Superior temporal gyrus (tissue), 1 donor: Measurements from ENCODE around the gene BTBD19.
"Not testable (repeated sequence)": the region's sequence is repeated elsewhere in the genome, so short reads cannot be mapped to it uniquely, and the experiment has no call there.

Source experiments
- DNase-seq: peaks from one replicate; pipeline ENCODE4 v3.0.0-alpha.2; 2016; ENCODE audit errors: extremely low spot score

The BTBD19 gene

GRCh38 chr1:44828003-44828651 lies 19.8 kb downstream of the BTBD19 start:
- no peak for DNase-seq

DNA sequence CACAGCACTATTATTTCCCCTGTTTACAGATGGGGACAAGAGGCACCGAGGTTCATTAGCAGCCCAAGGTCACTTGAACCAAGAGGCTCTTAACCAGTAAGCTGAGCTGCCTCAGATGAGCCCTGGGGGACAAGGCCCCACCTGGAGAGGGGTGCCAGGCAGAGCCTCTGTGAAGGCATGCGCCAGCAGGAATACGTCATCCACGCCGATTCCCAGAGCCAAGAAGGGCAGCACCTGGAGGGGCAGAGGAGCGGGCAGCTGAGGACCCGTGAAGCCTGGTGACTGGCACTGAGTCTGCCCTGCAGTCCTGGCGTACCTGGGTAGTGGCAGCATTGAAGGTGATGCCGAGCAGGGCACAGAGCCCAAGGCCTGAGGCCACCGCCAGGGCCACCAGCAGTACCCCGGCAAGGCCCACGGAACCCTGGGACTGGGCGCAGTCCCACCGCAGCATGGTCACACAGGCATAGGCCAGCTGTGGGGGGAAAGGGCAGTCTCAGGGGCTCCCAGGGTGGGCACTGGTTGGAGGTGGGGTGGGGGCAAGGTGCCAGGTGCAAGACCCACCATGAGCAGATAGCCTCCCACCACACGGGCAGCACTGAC lies 20.6 kb downstream of the BTBD19 start:
- DNase-seq: no peak

GRCh38 chr1:44829506-44830384 lies 21.4 kb downstream of the BTBD19 start:
- DNase-seq: no peak

DNA sequence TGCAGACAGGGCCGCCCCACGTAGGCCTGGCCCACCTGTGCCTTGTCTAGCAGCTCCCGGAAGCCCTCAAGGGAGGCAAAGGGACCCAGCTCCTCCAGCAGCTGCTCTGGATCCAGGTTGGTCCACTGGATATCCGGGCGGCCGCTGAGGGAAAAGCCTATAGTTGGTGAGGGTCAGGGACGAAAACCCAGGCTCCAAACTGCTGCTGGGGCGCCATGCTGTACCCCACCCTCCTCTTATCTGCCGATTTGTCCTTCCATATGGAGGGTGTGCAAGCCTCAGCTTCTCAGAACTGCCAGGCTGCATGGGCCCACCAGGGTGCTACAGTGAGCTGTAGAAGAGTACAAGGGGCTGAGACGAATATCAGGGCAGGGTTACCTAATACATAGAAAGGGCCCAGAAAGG lies 22.6 kb downstream of the BTBD19 start:
- DNase-seq: no peak

- DNase-seq: no peak
Measured at GRCh38 chr1:44831516-44831915, 23.2 kb downstream of the BTBD19 start.

DNA sequence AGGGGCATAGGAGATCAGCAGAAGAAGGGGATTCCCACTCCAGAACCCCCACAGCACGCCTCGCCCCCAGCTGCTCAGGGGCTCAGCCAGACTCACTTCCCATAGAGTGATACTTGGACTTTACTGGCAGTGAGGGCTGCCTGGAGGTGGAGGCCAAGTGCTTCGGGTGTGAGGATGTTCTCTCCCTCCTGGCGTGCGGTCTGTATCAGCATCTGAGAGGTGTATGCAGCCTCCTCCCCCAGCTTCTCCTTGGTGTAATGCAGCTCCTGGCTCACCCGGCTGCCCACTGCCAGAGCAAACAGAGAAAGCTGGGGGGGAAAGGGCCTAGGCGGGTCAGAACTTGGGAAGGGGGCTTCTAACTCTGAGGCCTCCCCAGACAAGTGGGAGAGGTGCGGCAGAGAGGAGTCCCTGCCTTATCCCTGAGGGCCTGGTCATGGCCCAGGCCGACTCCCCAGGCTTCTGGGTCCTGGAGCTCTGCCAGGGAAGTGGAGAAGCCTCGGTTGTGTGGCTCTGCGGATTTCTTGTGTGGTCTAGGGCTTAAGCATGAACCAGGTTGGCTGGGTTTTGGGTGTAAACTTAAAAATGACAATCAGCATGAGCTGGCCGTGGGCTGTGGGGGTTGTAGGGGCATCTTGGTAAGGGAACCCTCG lies 23.9 kb downstream of the BTBD19 start:
- DNase-seq: no peak

- no peak for DNase-seq
Measured at GRCh38 chr1:44834328-44834727, 26.0 kb downstream of the BTBD19 start.

- DNase-seq: peak; percentile 89
Measured at GRCh38 chr1:44835738-44836675, 27.7 kb downstream of the BTBD19 start.

DNA sequence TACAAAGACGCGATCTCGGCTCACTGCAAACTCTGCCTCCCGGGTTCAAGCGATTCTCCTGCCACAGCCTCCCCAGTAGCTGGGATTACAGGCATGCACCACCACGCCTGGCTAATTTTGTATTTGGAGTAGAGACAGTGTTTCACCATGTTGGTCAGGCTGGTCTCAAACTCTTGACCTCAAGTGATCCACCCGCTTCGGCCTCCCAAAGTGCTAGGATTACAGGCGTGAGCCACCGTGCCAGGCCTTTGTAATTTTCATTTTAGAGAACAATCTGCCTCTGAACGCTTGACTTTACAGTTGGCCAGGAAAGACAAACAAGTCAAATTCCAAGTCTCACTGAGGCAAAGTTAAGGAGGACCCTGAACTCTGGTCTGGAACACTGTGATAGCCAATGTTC lies 30.0 kb downstream of the BTBD19 start:
- not testable (repeated sequence) for DNase-seq

DNA sequence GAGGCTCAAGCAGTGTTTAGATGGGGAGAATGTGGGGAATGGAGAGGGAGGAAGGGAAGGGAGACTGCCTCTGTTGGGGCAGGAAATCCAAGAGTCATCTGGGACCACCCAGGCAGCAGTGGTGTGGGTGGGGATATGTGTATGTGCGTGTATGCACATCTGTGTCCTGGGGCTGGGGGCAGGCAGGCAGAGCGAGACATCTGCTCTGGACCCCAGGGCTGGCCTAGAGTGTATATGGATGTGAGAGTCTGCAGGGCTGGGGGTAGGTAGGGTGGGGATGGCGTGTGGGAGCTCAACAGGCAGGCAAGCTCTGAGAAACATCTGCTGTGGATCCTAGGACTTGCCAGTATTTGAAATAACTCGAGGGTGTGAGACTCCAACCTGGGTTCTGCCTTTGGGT lies 31.3 kb downstream of the BTBD19 start:
- DNase-seq: no peak

DNA sequence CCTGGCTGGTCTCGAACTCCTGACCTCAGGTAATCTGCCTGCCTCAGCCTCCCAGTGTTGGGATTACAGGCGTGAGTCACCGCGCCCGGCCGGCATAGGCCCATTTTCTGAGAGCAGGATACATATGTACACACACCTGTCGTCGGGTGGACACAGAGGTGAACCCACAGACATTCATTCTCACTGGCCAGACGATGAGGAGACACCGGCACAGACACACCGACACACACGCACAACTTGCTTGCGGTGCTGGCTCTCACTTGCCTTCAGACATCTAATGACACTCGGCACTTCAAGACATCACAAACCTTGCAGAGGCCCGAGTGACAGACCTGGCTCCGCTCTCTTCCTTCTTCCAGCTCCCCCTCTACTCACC lies 34.2 kb downstream of the BTBD19 start:
- DNase-seq: no peak

DNA sequence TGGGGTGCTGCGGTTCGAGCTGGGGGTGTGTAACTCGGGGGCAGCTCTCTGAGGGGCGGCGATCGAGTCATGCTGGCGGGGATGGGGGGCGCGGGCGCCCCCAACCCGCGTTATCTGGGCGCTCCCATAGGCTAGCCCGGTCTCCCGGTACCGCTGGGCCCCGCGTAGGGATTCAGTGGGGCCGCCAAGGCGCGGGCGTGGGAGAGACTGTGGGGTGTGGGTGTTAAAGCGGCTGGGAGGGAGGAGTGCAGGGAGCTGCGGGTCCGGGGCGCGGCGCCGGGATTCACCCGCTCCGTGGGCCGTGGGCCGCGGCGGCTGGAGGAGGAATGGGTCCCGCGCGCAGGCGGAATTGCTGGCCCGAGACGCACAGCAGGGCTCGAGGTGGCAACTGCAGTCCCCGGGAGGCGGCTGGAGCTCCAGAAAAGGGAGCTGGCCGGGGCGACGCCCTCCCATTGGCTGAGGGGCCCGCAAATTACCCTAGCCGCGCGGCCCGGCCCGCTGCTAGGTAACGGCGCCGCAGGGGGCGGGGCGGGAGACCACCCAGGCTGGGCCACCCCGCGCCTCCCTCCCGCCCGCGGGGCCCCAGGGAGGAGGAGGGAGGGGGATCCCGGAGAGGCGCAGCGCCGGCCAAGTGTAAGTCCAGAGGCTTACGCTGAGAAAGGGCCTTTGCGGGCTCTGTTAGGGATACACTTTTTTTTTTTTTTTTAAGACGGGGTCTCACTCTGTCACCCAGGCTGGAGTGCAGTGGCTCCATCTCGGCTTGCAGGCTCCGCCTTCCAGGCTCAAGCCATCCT lies 34.7 kb downstream of the BTBD19 start, which contains the start of gene PTCH2:
Gene PTCH2, minus strand, starts transcription at position 392 of the 794 bp plus-strand sequence. Its CDS starts 321 bp downstream, at position 71.
- peak; percentile 35 for DNase-seq

- no peak for DNase-seq
Measured at GRCh38 chr1:44846985-44847384, 38.7 kb downstream of the BTBD19 start.

- DNase-seq: no peak
Measured at GRCh38 chr1:44847845-44848244, 39.5 kb downstream of the BTBD19 start.

DNA sequence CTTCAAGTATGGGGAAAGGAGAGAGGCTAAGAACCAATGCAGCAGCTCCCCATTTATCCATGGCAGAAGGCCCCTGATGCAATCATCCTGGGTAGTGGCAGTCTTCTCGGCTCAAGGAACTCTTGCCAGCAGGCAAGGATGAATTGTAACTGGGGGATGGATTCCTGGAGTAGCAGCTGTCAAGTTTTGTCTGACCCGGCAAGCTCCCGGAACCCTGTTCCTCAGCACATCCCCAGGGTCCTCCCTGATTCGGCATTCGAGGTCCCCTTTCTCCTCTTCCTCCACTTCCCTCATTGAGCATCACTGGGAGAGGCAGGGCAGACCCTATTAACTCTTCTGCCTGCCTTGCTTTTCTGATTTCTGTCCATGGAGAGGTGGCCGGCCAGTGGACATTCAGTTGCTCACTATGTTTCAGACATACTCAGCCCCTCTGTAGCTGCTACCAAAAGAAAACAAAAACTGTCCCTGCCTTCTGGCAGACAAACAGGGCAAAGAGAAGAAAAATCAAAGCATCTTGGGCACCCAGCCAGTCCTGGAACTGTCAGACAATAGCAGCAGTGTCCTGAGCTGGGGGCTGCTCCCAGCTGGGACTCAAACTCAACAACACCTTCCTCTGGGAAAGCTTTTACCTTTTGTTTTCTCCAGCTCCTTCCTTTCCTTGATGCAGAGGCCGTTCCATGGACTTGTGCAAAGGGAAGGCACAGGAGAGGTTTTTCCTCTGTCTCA lies 40.3 kb downstream of the BTBD19 start:
- DNase-seq: peak; percentile 64

DNA sequence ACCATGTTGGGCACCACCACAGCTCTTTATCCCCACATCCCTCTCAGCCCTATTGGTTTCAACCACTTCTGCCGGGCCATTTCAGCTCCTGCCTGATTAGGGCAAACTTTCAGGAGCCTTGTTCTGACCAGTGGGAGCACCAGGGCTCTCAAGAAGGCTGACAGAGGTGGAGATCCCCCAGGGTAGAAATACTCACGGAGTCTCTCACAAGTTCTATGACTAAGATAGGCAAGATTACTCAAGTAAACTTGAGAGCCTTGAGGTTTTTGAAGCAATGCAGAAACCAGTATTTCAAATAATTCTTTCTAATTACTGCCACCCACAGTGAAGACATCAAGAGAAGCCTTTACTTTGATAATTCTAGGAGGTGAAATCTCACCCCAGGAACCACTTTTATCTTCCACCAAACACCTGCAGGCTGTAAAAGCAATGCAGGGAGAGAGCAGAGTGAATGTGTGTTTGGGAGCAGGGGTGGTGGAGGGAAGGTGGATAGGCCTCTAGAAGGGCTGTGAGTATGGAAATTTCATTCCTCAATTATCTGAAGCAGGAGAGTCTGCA lies 41.3 kb downstream of the BTBD19 start:
- DNase-seq: no peak

DNA sequence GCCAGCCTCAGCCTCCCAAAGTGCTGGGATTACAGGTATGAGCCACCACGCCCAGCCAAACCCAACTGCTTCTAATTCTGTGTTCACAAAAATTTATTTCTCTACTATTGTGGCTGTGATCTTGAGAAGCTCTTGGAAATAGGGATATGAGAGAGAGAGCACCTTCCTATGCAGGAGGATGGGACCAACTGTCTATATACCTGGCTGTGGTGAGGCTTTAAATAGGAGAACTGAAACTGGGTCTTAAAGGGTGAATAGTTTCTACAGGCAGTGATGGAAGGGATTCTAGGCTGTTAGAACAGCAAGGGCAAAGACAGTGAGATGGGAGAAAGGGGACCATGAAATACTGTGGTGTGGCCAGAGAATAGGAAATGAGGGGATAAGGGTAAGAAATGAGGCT lies 43.0 kb downstream of the BTBD19 start:
- no peak for DNase-seq

- no peak for DNase-seq
Measured at GRCh38 chr1:44853201-44853600, 44.9 kb downstream of the BTBD19 start.

DNA sequence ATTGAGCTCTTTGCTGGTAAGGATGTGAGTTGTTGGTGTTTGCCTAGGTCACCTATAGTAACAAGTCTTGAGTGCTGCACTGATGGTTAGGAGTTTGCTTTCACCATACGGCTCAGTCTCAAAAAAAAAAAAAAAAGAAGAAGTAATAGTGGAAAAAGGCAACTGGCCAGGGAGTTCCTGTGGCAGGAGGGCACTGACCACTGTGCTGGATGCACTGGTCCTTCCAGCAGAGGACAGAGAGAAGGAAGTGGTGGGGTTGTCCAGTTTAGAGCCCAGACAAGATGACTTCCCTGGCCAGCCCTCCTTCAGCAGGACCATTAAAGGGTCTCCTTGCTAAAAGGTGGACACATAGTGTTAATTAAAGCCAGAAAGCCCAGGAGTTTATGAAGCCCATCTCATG lies 46.6 kb downstream of the BTBD19 start:
- DNase-seq: no peak
